GM18867 (cell line): ENCODE data around the gene TAAR5.
"Not testable (repeated sequence)": the region's sequence is repeated elsewhere in the genome, so short reads cannot be mapped to it uniquely, and the experiment has no call there.

Source experiments
- ATAC-seq: cut with Tn5 transposase; IDR thresholded peaks from one replicate; pipeline ENCODE4 v1.9.1; 2021; ENCODE audit warnings: mild to moderate bottlenecking, moderate library complexity; ENCODE audit not compliant: unreplicated experiment

The TAAR5 gene

GRCh38 chr6:132571774-132572173, 17.8 kb downstream of the TAAR5 start:
- no peak for ATAC-seq

- no peak for ATAC-seq
Observed at GRCh38 chr6:132570221-132570777, 19.2 kb downstream of the TAAR5 start, which contains the start of gene TAAR6. TSS of gene TAAR6 (plus strand) at chr6:132570322. CDS start at chr6:132570322, 0 bp downstream.

- no peak for ATAC-seq
Observed at GRCh38 chr6:132569170-132569569, 20.4 kb downstream of the TAAR5 start.

- no peak for ATAC-seq
Observed at GRCh38 chr6:132568611-132569010, 20.9 kb downstream of the TAAR5 start.

GRCh38 chr6:132567566-132567965, 22.0 kb downstream of the TAAR5 start:
- no peak for ATAC-seq

- no peak for ATAC-seq
Observed at GRCh38 chr6:132566404-132566803, 23.1 kb downstream of the TAAR5 start.

GRCh38 chr6:132560087-132560486, 29.5 kb downstream of the TAAR5 start:
- ATAC-seq = not testable (repeated sequence)

GRCh38 chr6:132552372-132552771, 37.2 kb downstream of the TAAR5 start, which contains the start of gene TAAR8:
TSS of gene TAAR8 (plus strand) at chr6:132552672. CDS start at chr6:132552693, 21 bp downstream.
- no peak for ATAC-seq

- no peak for ATAC-seq
Observed at GRCh38 chr6:132551214-132551613, 38.3 kb downstream of the TAAR5 start.

GRCh38 chr6:132548746-132549463, 40.6 kb downstream of the TAAR5 start:
- no peak for ATAC-seq

- no peak for ATAC-seq
Observed at GRCh38 chr6:132544826-132545225, 44.7 kb downstream of the TAAR5 start.
